A549 treated with CpdA at 1 μM for 4 hours (cell line): ENCODE measurements around the gene WSCD2. TPM values are rescaled to one million over a fixed set of nuclear protein-coding genes. Genes with fewer than 3 reads are reported as not detected.

ENCODE experiments used
- total RNA-seq: library from RNA; stranded (reverse); fragments of 200-300 nt; extraction: Qiagen RNA extraction; gene quantifications from 5 replicates; pipeline ENCODE4 v1.2.3, GENCODE V29; 2022; ENCODE audit warnings: low read depth

The WSCD2 gene
- total RNA-seq = not detected in 5 replicates

DNA sequence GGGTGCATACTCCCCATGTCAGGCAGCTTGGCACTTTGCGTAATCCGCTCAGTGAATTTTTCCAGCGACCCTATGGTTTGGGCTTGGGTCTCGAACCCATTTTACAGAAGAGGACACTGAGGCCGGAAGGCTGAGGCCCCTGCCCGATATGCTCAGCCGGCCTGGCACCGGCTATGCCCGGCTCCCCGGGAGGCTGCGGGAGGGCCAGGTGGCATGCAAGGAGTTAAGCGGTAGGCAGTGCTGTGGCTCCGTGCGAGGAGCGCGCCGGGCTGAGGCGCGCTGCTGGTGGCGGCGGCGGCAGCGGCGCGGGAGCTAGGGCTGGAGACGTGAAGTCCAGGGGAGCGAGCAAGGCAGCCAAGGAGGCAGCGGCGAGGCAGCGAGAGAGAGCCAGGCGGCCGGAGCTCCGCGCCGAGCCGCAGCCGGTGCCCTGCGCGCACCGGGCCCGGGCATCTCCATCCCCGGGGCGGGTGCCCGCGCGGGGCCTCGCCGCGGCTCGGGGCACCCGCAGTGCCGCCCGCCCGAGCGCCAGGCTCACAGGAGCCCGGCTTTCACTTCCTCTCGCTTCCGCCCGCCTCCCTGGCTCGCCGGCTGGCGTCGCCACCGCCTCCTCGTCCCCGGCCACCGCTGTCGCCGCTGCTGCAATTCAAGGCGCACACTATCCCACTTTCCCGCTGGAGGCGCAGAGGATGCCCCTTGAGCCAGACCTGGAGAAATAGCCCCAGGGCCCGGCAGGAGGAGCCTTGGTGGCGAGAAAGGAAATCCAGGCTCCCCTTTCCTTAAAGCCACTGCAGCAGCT lies at the start of gene WSCD2:
TSS of gene WSCD2 (plus strand) at position 272 of the 796 bp plus-strand sequence. CDS start 66,545 bp downstream, outside the sequence.

Other genes starting within 250 kb of the WSCD2 start
- gene CMKLR1, start 210.0 kb downstream of the WSCD2 start, total RNA-seq = not detected in 5 replicates